Type B pancreatic cell (in vitro differentiated cells): ENCODE measurements around the gene POU2F3. TPM values are rescaled to one million over a fixed set of nuclear protein-coding genes. Genes with fewer than 3 reads are reported as not detected.

Experiments used
- DNase-seq: peaks from one replicate; pipeline ENCODE4 v3.0.0; 2021; ENCODE audit warnings: mixed read lengths; ENCODE audit not compliant: unreplicated experiment; ENCODE audit errors: extremely low spot score
- H3K27ac Mint-ChIP-seq: 2 replicates; pipeline ENCODE4 v1.8.0; 2021; ENCODE audit warnings: mild to moderate bottlenecking, mixed read lengths
- H3K27me3 Mint-ChIP-seq: 2 replicates; pipeline ENCODE4 v1.8.0; 2021; ENCODE audit warnings: mixed read lengths
- H3K36me3 Mint-ChIP-seq: 2 replicates; pipeline ENCODE4 v1.8.0; 2021; ENCODE audit warnings: mixed read lengths
- H3K4me1 Mint-ChIP-seq: one replicate; pipeline ENCODE4 v1.8.0; 2021; ENCODE audit warnings: mixed read lengths; ENCODE audit not compliant: unreplicated experiment
- H3K4me3 Mint-ChIP-seq: 2 replicates; pipeline ENCODE4 v1.8.0; 2021; ENCODE audit warnings: mild to moderate bottlenecking, mixed read lengths
- H3K9me3 Mint-ChIP-seq: 2 replicates; pipeline ENCODE4 v1.8.0; 2021; ENCODE audit warnings: mixed read lengths
- CTCF ChIP-seq: fragments of 200-600 bp; sonication (generic); conservative IDR thresholded peaks from 2 replicates; pipeline ENCODE4 v1.5.0; 2021; ENCODE audit warnings: antibody characterized with exemption, mild to moderate bottlenecking
- long read RNA-seq: library from polyadenylated mRNA; unstranded; transcript quantifications from one replicate; pipeline ENCODE4 v2.0.0, GENCODE V29; 2020
- total RNA-seq: library from RNA; stranded (reverse); gene quantifications from 2 replicates; pipeline ENCODE4 v1.2.1, GENCODE V29; 2021; ENCODE audit warnings: low replicate concordance

POU2F3 gene
- total RNA-seq, result 1.4 and 4.3 TPM in 2 replicates
- long read RNA-seq, partial matches to known transcripts, result 0 of 5 reads
- long read RNA-seq, other reads (novel, unspliced or antisense), result 0 of 5 reads

- H3K27me3 Mint-ChIP-seq, result peaks cover 85% of the 10 kb centered on the region
- no peak within 1 kb of the TSS for H3K27ac Mint-ChIP-seq
- peak; percentile 35 for TF ChIP-seq CTCF
- no peaks in the 10 kb centered on the region for H3K36me3 Mint-ChIP-seq
- no peak for DNase-seq
- H3K4me3 Mint-ChIP-seq, result peak within 1 kb of the TSS; percentile 73
- H3K9me3 Mint-ChIP-seq, result no peaks in the 10 kb centered on the region
- H3K4me1 Mint-ChIP-seq, result peaks cover 12% of the 10 kb centered on the region
Measured at GRCh38 chr11:120239713-120240640, at the start of gene POU2F3. Gene POU2F3 (plus strand): TSS chr11:120240140. CDS start chr11:120240344, 204 bp downstream.

GRCh38 chr11:120191058-120191457, 48.9 kb upstream of the POU2F3 start:
- no peak for DNase-seq
- peaks cover 13% of the 10 kb centered on the region for H3K27me3 Mint-ChIP-seq
- no peak overlapping the region for H3K27ac Mint-ChIP-seq
- peaks cover 58% of the 10 kb centered on the region for H3K4me1 Mint-ChIP-seq
- no peak overlapping the region for H3K4me3 Mint-ChIP-seq
- H3K9me3 Mint-ChIP-seq, result no peaks in the 10 kb centered on the region
- no peaks in the 10 kb centered on the region for H3K36me3 Mint-ChIP-seq
- TF ChIP-seq CTCF, result no peak

GRCh38 chr11:120192831-120193625, 46.9 kb upstream of the POU2F3 start:
- H3K27ac Mint-ChIP-seq, result no peak overlapping the region
- peaks cover 48% of the 10 kb centered on the region for H3K4me1 Mint-ChIP-seq
- H3K36me3 Mint-ChIP-seq, result no peaks in the 10 kb centered on the region
- H3K27me3 Mint-ChIP-seq, result peaks cover 19% of the 10 kb centered on the region
- no peak for DNase-seq
- H3K4me3 Mint-ChIP-seq, result no peak overlapping the region
- no peaks in the 10 kb centered on the region for H3K9me3 Mint-ChIP-seq
- no peak for TF ChIP-seq CTCF

- Mint-ChIP-seq H3K27me3 (peaks cover 18% of the 10 kb centered on the region), H3K36me3 (no peaks in the 10 kb centered on the region), H3K27ac (no peak overlapping the region), H3K9me3 (no peaks in the 10 kb centered on the region), H3K4me3 (no peak overlapping the region), H3K4me1 (peaks cover 51% of the 10 kb centered on the region)
- TF ChIP-seq CTCF, result no peak
- DNase-seq, result no peak
Measured at GRCh38 chr11:120194166-120194565, 45.8 kb upstream of the POU2F3 start.

GRCh38 chr11:120195601-120196320, 44.2 kb upstream of the POU2F3 start:
- no peaks in the 10 kb centered on the region for H3K9me3 Mint-ChIP-seq
- DNase-seq, result no peak
- H3K4me3 Mint-ChIP-seq, result peak overlapping the region; percentile 82
- H3K4me1 Mint-ChIP-seq, result peaks cover 52% of the 10 kb centered on the region
- no peaks in the 10 kb centered on the region for H3K36me3 Mint-ChIP-seq
- peak overlapping the region; percentile 52 for H3K27ac Mint-ChIP-seq
- TF ChIP-seq CTCF, result no peak
- peaks cover 17% of the 10 kb centered on the region for H3K27me3 Mint-ChIP-seq
